ENCODE data around the gene SFXN5. TPM values are rescaled to one million over a fixed set of nuclear protein-coding genes. Genes with fewer than 3 reads are reported as not detected.

The SFXN5 gene
- total RNA-seq, 1 experiment from 2014 or later: 15.2 TPM

GRCh38 chr2:73087311-73087710 is 15.8 kb upstream of the SFXN5 start:
- H2AFZ ChIP-seq: no peak overlapping the region
- H3K4me1 ChIP-seq (replicated peaks; ENCODE audit: insufficient read depth): peaks cover 7% of the 10 kb centered on the region
- H4K20me1 ChIP-seq (ENCODE audit: insufficient read depth): peaks cover 26% of the 10 kb centered on the region
- no peaks in the 10 kb centered on the region for H3K9me3 ChIP-seq (ENCODE audit: insufficient read depth, low read depth)
- H3K4me3 ChIP-seq: no peak overlapping the region
- no TSS peak for BruUV-seq (replicated peaks)
- POLR2A ChIA-PET (ENCODE audit: unreplicated experiment): no interaction called here
- no peaks in the 10 kb centered on the region for H3K27me3 ChIP-seq (ENCODE audit: insufficient read depth, low read depth)
- intact Hi-C loops (cut with micrococcal nuclease; ENCODE audit: unreplicated experiment): loop anchor here (5.0 kb wide), 1 partner anchor 90 kb away; no protein-coding TSS in a partner anchor
- no peaks in the 10 kb centered on the region for H3K9me2 ChIP-seq (ENCODE audit: insufficient read depth)
- TF ChIP-seq EZH2 (IDR thresholded peaks at IDR 0.05; ENCODE audit: low read depth) (no peak), CTCF (conservative IDR thresholded peaks at IDR 0.05) (no peak)
- no peak overlapping the region for H3K27ac ChIP-seq
- DNase-seq: no peak
- H3K79me2 ChIP-seq (ENCODE audit: low read depth): peaks cover 17% of the 10 kb centered on the region; the same call in 1 of the 2 replicates
- no peaks in the 10 kb centered on the region; the same call in 1 of the 2 replicates for H3F3A ChIP-seq (ENCODE audit: insufficient read depth, low read depth)
- CTCF ChIA-PET: no interaction called here
- H3K36me3 ChIP-seq (ENCODE audit: low read depth): no peaks in the 10 kb centered on the region
- H3K4me2 ChIP-seq: no peak overlapping the region

- H3K9me2 ChIP-seq (ENCODE audit: insufficient read depth): no peaks in the 10 kb centered on the region
- no peak overlapping the region for H2AFZ ChIP-seq
- no peaks in the 10 kb centered on the region for H3K36me3 ChIP-seq (ENCODE audit: low read depth)
- ChIA-PET CTCF (no interaction called here), POLR2A (ENCODE audit: unreplicated experiment) (no interaction called here)
- intact Hi-C loops (cut with micrococcal nuclease; ENCODE audit: unreplicated experiment): loop anchor here (1.0 to 5.0 kb wide), 4 partner anchors 71 to 127 kb away; no protein-coding TSS in a partner anchor
- BruUV-seq (replicated peaks): no TSS peak
- peaks cover 7% of the 10 kb centered on the region for H3K4me1 ChIP-seq (replicated peaks; ENCODE audit: insufficient read depth)
- H4K20me1 ChIP-seq (ENCODE audit: insufficient read depth): peaks cover 21% of the 10 kb centered on the region
- H3K27ac ChIP-seq: no peak overlapping the region
- DNase-seq: peak; percentile 63 to 73
- peaks cover 17% of the 10 kb centered on the region; the same call in 1 of the 2 replicates for H3K79me2 ChIP-seq (ENCODE audit: low read depth)
- TF ChIP-seq EZH2 (IDR thresholded peaks at IDR 0.05; ENCODE audit: low read depth) (no peak), CTCF (conservative IDR thresholded peaks at IDR 0.05) (peak; percentile 96)
- no peak overlapping the region for H3K4me3 ChIP-seq
- no peaks in the 10 kb centered on the region for H3K9me3 ChIP-seq (ENCODE audit: insufficient read depth, low read depth)
- H3K27me3 ChIP-seq (ENCODE audit: insufficient read depth, low read depth): no peaks in the 10 kb centered on the region
- H3F3A ChIP-seq (ENCODE audit: insufficient read depth, low read depth): no peaks in the 10 kb centered on the region; the same call in 1 of the 2 replicates
- no peak overlapping the region for H3K4me2 ChIP-seq
Measured at GRCh38 chr2:73085691-73086090, 14.2 kb upstream of the SFXN5 start.

- H4K20me1 ChIP-seq (ENCODE audit: insufficient read depth): peaks cover 14% of the 10 kb centered on the region
- POLR2A ChIA-PET (ENCODE audit: unreplicated experiment): interaction anchor here (0.7 kb wide), 1 partner anchor 208 kb away, joined by 3 read pairs; no protein-coding TSS in a partner anchor
- no peak for DNase-seq
Measured at GRCh38 chr2:73084971-73085370, 13.5 kb upstream of the SFXN5 start.

More at GRCh38 chr2:73084971-73085370, 13.5 kb upstream of the SFXN5 start:
- no peak overlapping the region for H3K27ac ChIP-seq
- H3K4me3 ChIP-seq: no peak overlapping the region
- H3K4me1 ChIP-seq (replicated peaks; ENCODE audit: insufficient read depth): peaks cover 3% of the 10 kb centered on the region
- TF ChIP-seq EZH2 (IDR thresholded peaks at IDR 0.05; ENCODE audit: low read depth): no peak
- H3K4me2 ChIP-seq: no peak overlapping the region
- no peaks in the 10 kb centered on the region for H3K9me3 ChIP-seq (ENCODE audit: insufficient read depth, low read depth)
- no peak overlapping the region for H2AFZ ChIP-seq
- intact Hi-C loops (cut with micrococcal nuclease; ENCODE audit: unreplicated experiment): loop anchor here (1.0 to 5.0 kb wide), 4 partner anchors 71 to 128 kb away; no protein-coding TSS in a partner anchor
- no peaks in the 10 kb centered on the region for H3K9me2 ChIP-seq (ENCODE audit: insufficient read depth)
- no peaks in the 10 kb centered on the region; the same call in 1 of the 2 replicates for H3F3A ChIP-seq (ENCODE audit: insufficient read depth, low read depth)
- no peaks in the 10 kb centered on the region for H3K27me3 ChIP-seq (ENCODE audit: insufficient read depth, low read depth)
- CTCF ChIA-PET: interaction anchor here (0.6 to 1.3 kb wide), 2 partner anchors 72 to 76 kb away, joined by 3 to 4 read pairs; no protein-coding TSS in a partner anchor
- peaks cover 11% of the 10 kb centered on the region; the same call in 1 of the 2 replicates for H3K79me2 ChIP-seq (ENCODE audit: low read depth)
- no peaks in the 10 kb centered on the region for H3K36me3 ChIP-seq (ENCODE audit: low read depth)
- no TSS peak for BruUV-seq (replicated peaks)

All from PC-9 (cell line).